Brain microvascular endothelial cell (primary cell): ENCODE data around the gene SLAMF9.
A peak's percentile ranks its signal among the peaks of the same experiment; 100 is the strongest.

ENCODE experiments used
- DNase-seq: peaks from one replicate; pipeline ENCODE4 v3.0.0-alpha.2; 2020
- H3K27ac ChIP-seq: fragments of 250-450 bp; sonication (Bioruptor Pico); 2 replicates; pipeline ENCODE4 v1.5.1; 2020; ENCODE audit warnings: mild to moderate bottlenecking, moderate library complexity
- H3K27me3 ChIP-seq: fragments of 250-450 bp; sonication (Bioruptor Pico); replicated peaks from 2 replicates; pipeline ENCODE4 v1.5.1; 2020; ENCODE audit warnings: mild to moderate bottlenecking
- H3K36me3 ChIP-seq: fragments of 250-450 bp; sonication (Bioruptor Pico); replicated peaks from 2 replicates; pipeline ENCODE4 v1.5.1; 2020; ENCODE audit warnings: mild to moderate bottlenecking
- H3K4me3 ChIP-seq: 2 replicates; pipeline ENCODE4 v1.5.1; 2011; ENCODE audit warnings: low read depth, mild to moderate bottlenecking, control low read depth, low read length, moderate library complexity
- in situ Hi-C: cut with HindIII; loops from 2 replicates; pipeline ENCODE4 v1.10.0; 2017; ENCODE audit warnings: low sequenced_read_pairs, low pct_ligation_motif_present
- TF ChIP-seq, protein P1 (sequence below): IDR thresholded peaks from 2 replicates; pipeline ENCODE4 v1.5.1; 2011; ENCODE audit warnings: low read depth, mild to moderate bottlenecking, moderate library complexity, low read length, control low read depth, inconsistent platforms; ENCODE audit errors: missing control alignments

Gene SLAMF9

DNA sequence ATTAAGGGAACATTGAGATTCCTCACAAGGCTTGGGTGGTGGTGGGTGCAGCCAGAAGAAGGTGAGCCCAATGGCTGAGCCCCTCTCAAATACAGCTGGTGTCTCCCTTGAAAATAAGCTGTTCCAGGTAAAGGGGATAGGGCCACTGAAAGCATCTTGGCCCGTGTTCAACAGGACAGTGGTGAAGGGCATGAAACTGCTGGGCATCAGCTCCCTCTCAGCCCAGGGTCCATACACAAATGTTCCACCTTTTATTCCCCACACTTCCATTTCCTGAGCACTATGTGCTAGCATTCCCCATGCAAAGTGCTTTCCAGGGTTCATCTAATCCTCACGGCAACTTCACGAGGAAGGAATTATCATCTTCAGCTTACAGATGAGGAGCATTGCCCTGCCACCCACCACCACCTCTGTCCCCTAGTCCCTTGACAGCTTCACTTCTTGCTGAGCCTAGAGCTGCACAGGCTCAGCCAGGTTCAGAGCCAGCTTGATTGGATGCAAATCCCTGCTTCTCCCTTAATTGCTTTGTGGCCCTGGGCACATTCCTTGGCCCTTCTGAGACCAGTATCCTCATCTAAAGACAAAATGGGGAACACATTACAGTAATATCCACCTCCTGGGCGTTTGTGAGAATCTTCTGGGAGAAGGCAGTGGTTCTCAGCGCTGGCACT lies 38.3 kb downstream of the SLAMF9 start:
- no peak for DNase-seq
- no peak overlapping the region for H3K4me3 ChIP-seq
- TF ChIP-seq, protein P1, sequence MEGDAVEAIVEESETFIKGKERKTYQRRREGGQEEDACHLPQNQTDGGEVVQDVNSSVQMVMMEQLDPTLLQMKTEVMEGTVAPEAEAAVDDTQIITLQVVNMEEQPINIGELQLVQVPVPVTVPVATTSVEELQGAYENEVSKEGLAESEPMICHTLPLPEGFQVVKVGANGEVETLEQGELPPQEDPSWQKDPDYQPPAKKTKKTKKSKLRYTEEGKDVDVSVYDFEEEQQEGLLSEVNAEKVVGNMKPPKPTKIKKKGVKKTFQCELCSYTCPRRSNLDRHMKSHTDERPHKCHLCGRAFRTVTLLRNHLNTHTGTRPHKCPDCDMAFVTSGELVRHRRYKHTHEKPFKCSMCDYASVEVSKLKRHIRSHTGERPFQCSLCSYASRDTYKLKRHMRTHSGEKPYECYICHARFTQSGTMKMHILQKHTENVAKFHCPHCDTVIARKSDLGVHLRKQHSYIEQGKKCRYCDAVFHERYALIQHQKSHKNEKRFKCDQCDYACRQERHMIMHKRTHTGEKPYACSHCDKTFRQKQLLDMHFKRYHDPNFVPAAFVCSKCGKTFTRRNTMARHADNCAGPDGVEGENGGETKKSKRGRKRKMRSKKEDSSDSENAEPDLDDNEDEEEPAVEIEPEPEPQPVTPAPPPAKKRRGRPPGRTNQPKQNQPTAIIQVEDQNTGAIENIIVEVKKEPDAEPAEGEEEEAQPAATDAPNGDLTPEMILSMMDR: no peak
- H3K27me3 ChIP-seq: no peaks in the 10 kb centered on the region
- H3K36me3 ChIP-seq: peaks cover 34% of the 10 kb centered on the region
- peak overlapping the region; percentile 55 for H3K27ac ChIP-seq
- in situ Hi-C loops: no loop called here

DNA sequence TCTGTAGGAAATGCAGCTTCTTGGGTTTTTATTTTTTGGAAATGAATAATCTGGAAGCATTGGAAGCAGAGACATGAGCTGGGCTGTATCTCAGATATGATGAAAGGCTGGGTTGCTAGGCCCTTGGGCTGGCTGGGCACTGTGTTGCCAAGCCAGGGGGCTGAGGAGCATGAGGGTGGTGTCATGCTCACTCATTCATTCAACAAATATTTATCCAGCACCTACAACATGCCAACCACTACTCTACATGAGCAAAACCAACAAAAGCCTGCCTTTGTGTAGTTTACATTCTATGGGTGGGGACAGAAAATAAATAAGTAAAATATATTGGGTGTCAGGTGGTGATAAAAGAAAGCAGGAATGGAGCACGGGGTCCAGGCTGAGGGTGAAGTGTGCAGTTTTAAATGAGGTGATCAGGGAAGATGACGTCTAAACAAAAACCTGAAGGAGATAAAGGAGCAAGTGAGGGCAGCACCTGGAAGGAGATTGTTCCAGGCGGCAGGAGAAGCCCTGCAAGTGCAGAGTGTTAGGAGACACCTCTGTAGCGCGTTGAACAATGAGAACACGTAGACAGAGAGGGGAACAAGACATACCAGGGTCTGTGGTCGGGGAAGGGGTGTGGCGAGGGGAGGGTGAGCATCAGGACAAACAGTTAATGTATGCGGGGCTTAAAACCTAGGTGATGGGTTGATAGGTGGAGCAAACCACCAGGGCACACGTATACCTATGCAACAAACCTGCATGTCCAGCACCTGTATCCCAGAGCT lies 39.6 kb downstream of the SLAMF9 start:
- no peaks in the 10 kb centered on the region for H3K27me3 ChIP-seq
- H3K4me3 ChIP-seq: no peak overlapping the region
- in situ Hi-C loops: no loop called here
- DNase-seq: no peak
- no peak overlapping the region for H3K27ac ChIP-seq
- peaks cover 27% of the 10 kb centered on the region for H3K36me3 ChIP-seq
- TF ChIP-seq, protein P1: no peak

DNA sequence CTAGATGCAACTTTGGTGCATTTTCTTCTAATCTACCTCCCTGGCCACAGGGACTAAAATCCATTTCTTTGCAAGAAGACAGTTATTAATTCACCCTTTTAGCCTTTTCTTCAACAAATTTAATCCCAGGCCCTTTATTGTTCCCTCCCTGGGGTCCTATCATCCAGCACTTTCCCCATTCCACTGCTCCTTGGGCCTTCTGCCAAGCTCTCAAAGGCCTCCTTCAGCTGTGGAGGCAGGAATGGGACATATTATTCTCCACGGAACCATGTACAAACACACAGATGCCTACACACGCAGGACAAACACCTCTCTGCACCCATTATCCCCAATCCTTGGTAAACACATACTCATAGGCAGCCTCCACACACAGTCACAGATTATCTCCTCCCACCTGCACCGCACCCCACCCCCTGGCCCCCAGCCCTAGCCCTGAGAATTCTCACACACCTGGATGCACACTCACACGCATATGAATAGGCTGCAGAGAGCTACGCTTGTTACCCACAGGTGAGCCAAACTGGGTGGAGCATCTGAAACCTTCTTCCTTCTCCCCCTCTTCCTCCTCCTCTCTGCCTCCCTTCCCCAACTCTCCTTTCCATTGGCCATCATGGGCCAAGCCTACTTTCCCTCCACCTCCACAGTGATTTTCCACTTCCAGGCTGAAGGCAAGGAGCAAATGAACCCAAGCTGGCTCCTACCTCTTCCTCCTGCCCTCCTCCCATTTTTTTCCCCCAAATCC lies 40.4 kb downstream of the SLAMF9 start:
- Histone ChIP-seq H3K36me3 (peaks cover 19% of the 10 kb centered on the region), H3K27me3 (no peaks in the 10 kb centered on the region), H3K4me3 (no peak overlapping the region), H3K27ac (no peak overlapping the region)
- in situ Hi-C loops: no loop called here
- no peak for DNase-seq
- TF ChIP-seq, protein P1: no peak

DNA sequence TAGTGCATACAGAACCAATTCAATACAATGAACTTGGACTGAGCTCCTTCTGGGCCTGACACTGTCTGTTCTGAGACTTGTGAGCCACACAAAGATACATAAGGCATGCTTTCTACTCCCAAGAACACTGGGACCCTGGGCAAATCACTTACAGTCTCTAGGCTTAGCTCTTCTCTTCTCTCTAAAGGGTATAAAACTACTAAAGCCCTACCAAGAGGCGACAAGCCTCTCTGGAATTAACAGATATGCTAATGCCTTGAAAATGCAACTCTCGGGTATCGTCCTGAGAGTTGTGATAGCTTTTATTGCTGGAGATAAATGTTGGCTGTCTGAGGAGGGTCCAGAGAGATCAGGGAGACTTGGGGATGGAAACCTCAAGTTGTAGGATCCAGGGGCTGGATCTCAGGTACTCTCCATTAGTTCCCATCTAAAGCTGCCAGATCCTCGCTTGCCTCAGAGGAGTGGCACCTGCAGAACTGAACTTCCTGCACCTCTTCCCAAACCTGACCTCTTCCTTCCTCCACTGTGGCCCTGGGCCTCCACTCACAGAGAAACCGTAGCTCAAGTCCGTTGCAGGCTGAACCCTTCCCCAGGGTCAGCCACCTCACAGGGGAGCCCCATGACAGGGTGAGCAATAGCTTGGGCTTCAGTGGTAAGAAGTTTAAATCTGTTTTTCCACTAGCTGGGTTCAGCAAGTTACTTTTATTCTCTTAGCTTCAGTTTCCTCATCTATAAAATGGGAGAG lies 42.5 kb downstream of the SLAMF9 start:
- peak overlapping the region; percentile 80 for H3K27ac ChIP-seq
- TF ChIP-seq, protein P1: no peak
- no peak for DNase-seq
- no peaks in the 10 kb centered on the region for H3K36me3 ChIP-seq
- H3K4me3 ChIP-seq: no peak overlapping the region
- H3K27me3 ChIP-seq: no peaks in the 10 kb centered on the region
- in situ Hi-C loops: no loop called here

DNA sequence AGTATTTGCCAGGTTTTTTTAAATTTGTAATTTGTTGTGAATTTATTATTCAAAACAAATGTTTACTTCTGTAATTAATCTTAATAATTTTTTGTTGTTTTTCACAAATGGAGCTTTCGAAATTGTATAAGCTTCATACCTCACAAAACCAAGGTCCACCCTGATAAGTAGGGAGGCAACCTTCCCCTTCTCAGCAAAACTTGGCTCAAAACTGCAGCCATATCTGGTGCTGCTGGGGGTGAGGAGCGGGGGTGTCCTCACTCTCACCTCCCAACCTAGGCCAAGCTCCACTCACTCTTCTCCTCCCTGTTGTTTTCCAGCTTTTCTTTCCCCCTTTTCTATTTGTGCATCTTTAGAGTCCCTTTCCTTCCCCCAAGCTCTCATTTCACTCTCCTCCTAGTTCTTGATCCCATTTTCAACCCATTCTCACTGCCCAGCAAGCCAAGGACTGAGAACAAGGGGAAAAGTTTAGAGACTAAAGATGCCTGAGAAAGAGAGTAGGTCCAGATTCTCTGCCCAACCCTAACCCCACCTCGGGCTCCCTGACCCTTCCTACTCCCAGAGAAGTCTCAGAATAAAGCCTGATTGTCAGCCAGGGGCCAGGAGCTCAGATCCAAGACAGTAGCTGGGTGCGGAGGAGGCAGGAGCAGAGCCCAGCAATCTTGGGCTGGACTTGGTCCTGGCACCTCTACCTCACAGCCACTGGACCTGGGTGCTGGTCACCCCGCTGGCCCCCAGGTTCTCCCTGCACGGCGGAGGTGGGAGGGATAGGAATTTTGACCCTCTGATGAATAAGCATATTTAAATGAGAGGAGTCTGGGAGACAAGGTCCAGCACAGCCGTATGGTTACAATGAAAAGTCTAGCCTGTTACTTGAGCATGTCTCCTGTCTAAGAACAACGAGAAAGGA lies 45.8 kb downstream of the SLAMF9 start:
- in situ Hi-C loops: no loop called here
- H3K4me3 ChIP-seq: no peak overlapping the region
- no peak overlapping the region for H3K27ac ChIP-seq
- no peak for DNase-seq
- no peaks in the 10 kb centered on the region for H3K27me3 ChIP-seq
- TF ChIP-seq, protein P1: no peak
- H3K36me3 ChIP-seq: no peaks in the 10 kb centered on the region
